GM12892 (cell line): ENCODE results near the gene DLK1.

Experiments used
- DNase-seq: peaks from one replicate; pipeline ENCODE4 v3.0.0; 2011; ENCODE audit not compliant: insufficient read length
- FAIRE-seq: peaks from 2 replicates; lab custom pipeline; 2011; peaks lifted over from hg19 to GRCh38; lab: Jason Lieb, UNC
- POLR2A ChIP-seq: IDR thresholded peaks from 2 replicates; pipeline ENCODE4 v1.6.1; 2011; ENCODE audit warnings: low read depth, low read length, control low read depth
- POLR2AphosphoS5 ChIP-seq: IDR thresholded peaks from 2 replicates; pipeline ENCODE4 v1.6.1; 2011; ENCODE audit warnings: low read depth, low read length, control low read depth
- TAF1 ChIP-seq: IDR thresholded peaks from 2 replicates; pipeline ENCODE4 v1.6.1; 2011; ENCODE audit warnings: low read depth, mild to moderate bottlenecking, control low read depth, low read length, borderline replicate concordance

Gene DLK1

GRCh38 chr14:100771121-100771800 is 44.6 kb downstream of the DLK1 start:
- no peak for TF ChIP-seq POLR2AphosphoS5
- TF ChIP-seq TAF1, result no peak
- TF ChIP-seq POLR2A, result no peak
- no peak for DNase-seq
- no peak for FAIRE-seq

- DNase-seq (no peak), FAIRE-seq (no peak)
- no peak for TF ChIP-seq POLR2AphosphoS5
- TF ChIP-seq POLR2A, result no peak
- TF ChIP-seq TAF1, result no peak
These were observed 46.0 kb downstream of the DLK1 start for GRCh38 chr14:100772607-100773165.

GRCh38 chr14:100773331-100774163 is 46.9 kb downstream of the DLK1 start:
- no peak for TF ChIP-seq POLR2A
- no peak for TF ChIP-seq POLR2AphosphoS5
- no peak for TF ChIP-seq TAF1
- no peak for FAIRE-seq
- no peak for DNase-seq

- DNase-seq (no peak), FAIRE-seq (no peak)
These were observed 47.5 kb downstream of the DLK1 start for GRCh38 chr14:100774164-100774537.

GRCh38 chr14:100775351-100775830 is 48.7 kb downstream of the DLK1 start:
- FAIRE-seq, result no peak
- TF ChIP-seq POLR2AphosphoS5, result no peak
- no peak for TF ChIP-seq POLR2A
- TF ChIP-seq TAF1, result no peak
- no peak for DNase-seq

More at GRCh38 chr14:100774164-100774537, 47.5 kb downstream of the DLK1 start:
- TF ChIP-seq POLR2AphosphoS5 (no peak), POLR2A (no peak), TAF1 (no peak)

GRCh38 chr14:100775831-100776591 is 49.3 kb downstream of the DLK1 start:
- TF ChIP-seq TAF1, result no peak
- DNase-seq (no peak), FAIRE-seq (no peak)

GRCh38 chr14:100776681-100777365 is 50.1 kb downstream of the DLK1 start:
- DNase-seq, result no peak
- no peak for FAIRE-seq
- TF ChIP-seq POLR2A, result no peak
- TF ChIP-seq TAF1, result no peak
- no peak for TF ChIP-seq POLR2AphosphoS5

- no peak for DNase-seq
- no peak for FAIRE-seq
- no peak for TF ChIP-seq POLR2A
- no peak for TF ChIP-seq POLR2AphosphoS5
- TF ChIP-seq TAF1, result no peak
These were observed 50.7 kb downstream of the DLK1 start for GRCh38 chr14:100777366-100777817.

- no peak for DNase-seq
- FAIRE-seq, result no peak
- TF ChIP-seq POLR2AphosphoS5 (no peak), POLR2A (no peak)
These were observed 51.3 kb downstream of the DLK1 start for GRCh38 chr14:100777818-100778525.

GRCh38 chr14:100778526-100778882 is 51.8 kb downstream of the DLK1 start:
- FAIRE-seq (no peak), DNase-seq (no peak)
- TF ChIP-seq POLR2AphosphoS5 (no peak), POLR2A (no peak), TAF1 (no peak)

- DNase-seq (no peak), FAIRE-seq (no peak)
- TF ChIP-seq TAF1 (no peak), POLR2AphosphoS5 (no peak), POLR2A (no peak)
These were observed 52.4 kb downstream of the DLK1 start for GRCh38 chr14:100778951-100779690.
